K562 (cell line): Measurements from ENCODE around the gene CAMK2G. TPM values are rescaled to one million over a fixed set of nuclear protein-coding genes. Genes with fewer than 3 reads are reported as not detected.
A peak's percentile ranks its signal among the peaks of the same experiment; 100 is the strongest.

ENCODE experiments used
- CTBP1 ChIP-seq: fragments of 450-650 bp; IDR thresholded peaks from 2 replicates; pipeline ENCODE4 v1.6.1; 2016; ENCODE audit warnings: borderline replicate concordance
- FOS ChIP-seq: IDR thresholded peaks from 3 replicates; pipeline ENCODE4 v1.6.1; 2011; ENCODE audit not compliant: insufficient read length; ENCODE audit errors: extremely low read depth
- MYBL2 ChIP-seq, 2 experiments: fragments of 450-650 bp in 1 of 2; sonication (generic) in 1 of 2; formaldehyde crosslinking in 1 of 2; IDR thresholded peaks; 2 replicates each; pipeline versions ENCODE4 v1.6.1 to v1.8.1; 2017 to 2022; ENCODE audit warnings: borderline replicate concordance in 1 of 2, inconsistent platforms in 1 of 2, low read depth in 1 of 2, mild to moderate bottlenecking in 1 of 2, missing genetic modification reagents in 1 of 2, moderate library complexity in 1 of 2
- polyA plus RNA-seq, 8 experiments: library from polyadenylated mRNA; depleted of rRNA in 4 of 8; stranded (reverse) in 5 of 8; unstranded in 3 of 8; fragments of >200 nt; fragmentation: Nextera tagmentation in 2 of 8; fragmentation: Illumina TruSeq in 1 of 8; extraction: Ambion mirVana in 2 of 8; extraction: Trizol in 1 of 8; gene quantifications; 2 replicates each; pipeline versions ENCODE4 v1.2.1 to v1.2.3, GENCODE V29; 2011 to 2014; ENCODE audit warnings: inconsistent platforms in 1 of 8, missing spikeins in 1 of 8
- total RNA-seq, 7 experiments: library from RNA; depleted of rRNA in 6 of 7; stranded (reverse); fragments of >200 nt in 6 of 7; fragmentation: Illumina TruSeq in 2 of 7; extraction: Trizol in 2 of 7; gene quantifications; 2 replicates each; pipeline versions ENCODE4 v1.2.1 to v1.2.3, GENCODE V29; 2011 to 2021; ENCODE audit warnings: low replicate concordance in 1 of 7
- TF ChIP-seq, protein P1 (sequence below), 2 experiments: fragments of 450-650 bp in 1 of 2; sonication (generic) in 1 of 2; formaldehyde crosslinking in 1 of 2; IDR thresholded peaks; 2 replicates each; pipeline versions ENCODE4 v1.7.1 to v1.9.0; 2016 to 2022; ENCODE audit warnings: inconsistent platforms in 1 of 2, mild to moderate bottlenecking in 1 of 2, missing genetic modification reagents in 1 of 2
- TF ChIP-seq, protein P2 (sequence below): fragments of 200-800 bp; sonication (Bioruptor generic); IDR thresholded peaks from 2 replicates; pipeline ENCODE4 v1.6.1; 2017; ENCODE audit warnings: missing genetic modification characterization, missing compliant biosample characterization

The CAMK2G gene
- total and polyA plus RNA-seq, 9 of the 15 experiments (the other 6 are each of a cell fraction or from before 2014, with no cell fraction given) = 9.0 to 37.9 (median 32.6) TPM

DNA sequence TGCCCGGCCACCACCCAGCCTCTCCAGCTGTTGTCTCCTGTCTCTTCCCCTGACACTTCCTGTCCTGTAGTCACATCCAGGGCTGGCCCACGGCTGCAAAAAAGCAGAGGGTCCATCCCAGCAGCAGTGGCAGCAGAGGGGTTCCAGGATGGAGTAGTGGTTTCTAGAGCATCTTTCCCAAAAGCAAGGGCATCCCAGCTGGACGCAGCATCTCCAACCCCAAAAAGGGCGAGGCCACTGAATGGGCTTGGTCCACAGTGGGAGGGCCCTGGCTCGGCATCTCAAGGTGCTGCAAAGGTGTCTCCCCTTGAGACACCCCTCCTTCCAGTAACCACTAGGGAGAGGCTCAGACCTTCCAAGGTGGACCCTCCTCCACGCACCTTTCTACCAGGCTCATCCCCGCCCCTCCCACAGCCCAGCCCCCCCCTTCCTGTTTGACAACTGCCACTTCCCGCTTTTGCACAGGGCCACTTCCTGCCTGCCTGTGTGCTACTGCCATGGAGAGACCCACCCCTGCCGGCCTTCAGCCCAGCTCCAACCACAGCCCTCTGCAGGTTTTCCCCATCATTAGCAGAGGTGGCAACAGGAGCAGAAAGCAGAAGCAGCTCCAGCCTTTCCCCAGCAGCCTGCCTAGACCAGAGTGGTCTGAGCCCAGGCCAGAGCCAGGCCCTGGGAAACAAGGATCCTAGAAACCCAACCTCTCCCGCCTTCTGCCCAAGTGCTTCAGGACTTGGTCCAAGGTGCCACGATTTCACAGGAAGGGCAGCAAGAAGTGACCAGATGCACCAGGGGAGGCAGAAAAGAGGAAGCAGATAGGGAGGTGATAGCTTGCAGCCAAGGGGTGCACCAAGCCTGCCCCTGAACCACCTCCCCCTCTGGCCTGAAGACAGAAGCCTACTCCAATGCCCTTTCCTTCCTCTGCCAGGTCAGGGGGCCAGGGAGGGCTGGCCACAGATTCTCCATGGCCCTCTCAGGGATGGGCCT, 8.6 kb downstream of the CAMK2G start (continued):
- TF ChIP-seq MYBL2 (IDR thresholded peaks at IDR 0.05; ENCODE audit: low read depth) (no peak), MYBL2 (CRISPR knock-in tag; IDR thresholded peaks at IDR 0.05; ENCODE audit: borderline replicate concordance) (no peak), FOS (no peak), CTBP1 (peak; percentile 48; the same call in 1 of the 2 replicates)
- TF ChIP-seq, protein P1, sequence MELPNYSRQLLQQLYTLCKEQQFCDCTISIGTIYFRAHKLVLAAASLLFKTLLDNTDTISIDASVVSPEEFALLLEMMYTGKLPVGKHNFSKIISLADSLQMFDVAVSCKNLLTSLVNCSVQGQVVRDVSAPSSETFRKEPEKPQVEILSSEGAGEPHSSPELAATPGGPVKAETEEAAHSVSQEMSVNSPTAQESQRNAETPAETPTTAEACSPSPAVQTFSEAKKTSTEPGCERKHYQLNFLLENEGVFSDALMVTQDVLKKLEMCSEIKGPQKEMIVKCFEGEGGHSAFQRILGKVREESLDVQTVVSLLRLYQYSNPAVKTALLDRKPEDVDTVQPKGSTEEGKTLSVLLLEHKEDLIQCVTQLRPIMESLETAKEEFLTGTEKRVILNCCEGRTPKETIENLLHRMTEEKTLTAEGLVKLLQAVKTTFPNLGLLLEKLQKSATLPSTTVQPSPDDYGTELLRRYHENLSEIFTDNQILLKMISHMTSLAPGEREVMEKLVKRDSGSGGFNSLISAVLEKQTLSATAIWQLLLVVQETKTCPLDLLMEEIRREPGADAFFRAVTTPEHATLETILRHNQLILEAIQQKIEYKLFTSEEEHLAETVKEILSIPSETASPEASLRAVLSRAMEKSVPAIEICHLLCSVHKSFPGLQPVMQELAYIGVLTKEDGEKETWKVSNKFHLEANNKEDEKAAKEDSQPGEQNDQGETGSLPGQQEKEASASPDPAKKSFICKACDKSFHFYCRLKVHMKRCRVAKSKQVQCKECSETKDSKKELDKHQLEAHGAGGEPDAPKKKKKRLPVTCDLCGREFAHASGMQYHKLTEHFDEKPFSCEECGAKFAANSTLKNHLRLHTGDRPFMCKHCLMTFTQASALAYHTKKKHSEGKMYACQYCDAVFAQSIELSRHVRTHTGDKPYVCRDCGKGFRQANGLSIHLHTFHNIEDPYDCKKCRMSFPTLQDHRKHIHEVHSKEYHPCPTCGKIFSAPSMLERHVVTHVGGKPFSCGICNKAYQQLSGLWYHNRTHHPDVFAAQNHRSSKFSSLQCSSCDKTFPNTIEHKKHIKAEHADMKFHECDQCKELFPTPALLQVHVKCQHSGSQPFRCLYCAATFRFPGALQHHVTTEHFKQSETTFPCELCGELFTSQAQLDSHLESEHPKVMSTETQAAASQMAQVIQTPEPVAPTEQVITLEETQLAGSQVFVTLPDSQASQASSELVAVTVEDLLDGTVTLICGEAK (IDR thresholded peaks at IDR 0.05) = peak; percentile 60; the same call in 1 of the 2 replicates
- TF ChIP-seq, protein P1 (CRISPR knock-in tag; IDR thresholded peaks at IDR 0.05) = no peak
- TF ChIP-seq, protein P2, sequence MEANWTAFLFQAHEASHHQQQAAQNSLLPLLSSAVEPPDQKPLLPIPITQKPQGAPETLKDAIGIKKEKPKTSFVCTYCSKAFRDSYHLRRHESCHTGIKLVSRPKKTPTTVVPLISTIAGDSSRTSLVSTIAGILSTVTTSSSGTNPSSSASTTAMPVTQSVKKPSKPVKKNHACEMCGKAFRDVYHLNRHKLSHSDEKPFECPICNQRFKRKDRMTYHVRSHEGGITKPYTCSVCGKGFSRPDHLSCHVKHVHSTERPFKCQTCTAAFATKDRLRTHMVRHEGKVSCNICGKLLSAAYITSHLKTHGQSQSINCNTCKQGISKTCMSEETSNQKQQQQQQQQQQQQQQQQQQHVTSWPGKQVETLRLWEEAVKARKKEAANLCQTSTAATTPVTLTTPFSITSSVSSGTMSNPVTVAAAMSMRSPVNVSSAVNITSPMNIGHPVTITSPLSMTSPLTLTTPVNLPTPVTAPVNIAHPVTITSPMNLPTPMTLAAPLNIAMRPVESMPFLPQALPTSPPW (CRISPR knock-in tag) = peak; percentile 85
